ENCODE results near the gene GHSR.

GHSR gene

GRCh38 chr3:172437713-172438112 is 10.5 kb downstream of the GHSR start:
- DNase-seq = no peak

GRCh38 chr3:172415323-172415722 is 32.9 kb downstream of the GHSR start:
- no peak for DNase-seq

- DNase-seq = no peak
These were observed 36.7 kb downstream of the GHSR start for GRCh38 chr3:172411478-172411947.

- no peak for DNase-seq
These were observed 37.4 kb downstream of the GHSR start for GRCh38 chr3:172410702-172411477.

- DNase-seq = no peak
These were observed 40.4 kb downstream of the GHSR start for GRCh38 chr3:172407872-172408271.

GRCh38 chr3:172405914-172406313 is 42.3 kb downstream of the GHSR start:
- no peak for DNase-seq

- no peak for DNase-seq
These were observed 43.9 kb downstream of the GHSR start for GRCh38 chr3:172404237-172404962.

- no peak for DNase-seq
These were observed 45.2 kb downstream of the GHSR start for GRCh38 chr3:172402892-172403643.

GRCh38 chr3:172402090-172402489 is 46.2 kb downstream of the GHSR start:
- DNase-seq = no peak

- no peak for DNase-seq
These were observed 49.8 kb downstream of the GHSR start for GRCh38 chr3:172398484-172398883.

GRCh38 chr3:172397716-172398405 is 50.4 kb downstream of the GHSR start:
- DNase-seq = no peak

GRCh38 chr3:172396400-172396799 is 51.9 kb downstream of the GHSR start:
- no peak for DNase-seq

GRCh38 chr3:172394692-172395091 is 53.6 kb downstream of the GHSR start:
- no peak for DNase-seq
